Motor neuron (in vitro differentiated cells): Measurements from ENCODE around the gene FBL. TPM values are rescaled to one million over a fixed set of nuclear protein-coding genes. Genes with fewer than 3 reads are reported as not detected.
"Not testable (repeated sequence)": the region's sequence is repeated elsewhere in the genome, so short reads cannot be mapped to it uniquely, and the experiment has no call there.

ENCODE experiments used
- ATAC-seq, 8 experiments: fragments of 200-7000 bp; cut with Tn5 transposase; replicated peaks in 6 of 8; 2 replicates each; pipeline ENCODE4 v1.8.0; 2021; ENCODE audit warnings: mild to moderate bottlenecking in 8 of 8, moderate library complexity in 8 of 8
- H3K27ac ChIP-seq, 2 donors: fragments of 250-450 bp; sonication (Bioruptor Pico); 2 replicates each; pipeline ENCODE4 v1.9.0; 2021; ENCODE audit warnings: antibody characterized with exemption in 2 of 2, mild to moderate bottlenecking in 2 of 2, moderate library complexity in 1 of 2
- H3K4me1 ChIP-seq, 2 donors: fragments of 250-450 bp; sonication (Bioruptor Pico); replicated peaks in 1 of 2; 2 replicates each; pipeline ENCODE4 v1.6.1; 2021; ENCODE audit warnings: antibody characterized with exemption in 2 of 2, mild to moderate bottlenecking in 2 of 2, moderate library complexity in 1 of 2
- H3K4me3 ChIP-seq, 5 donors: fragments of 250-450 bp; sonication (Bioruptor Pico); 2 replicates each; pipeline ENCODE4 v1.9.0; 2021; ENCODE audit warnings: antibody characterized with exemption in 5 of 5, mild to moderate bottlenecking in 5 of 5, moderate library complexity in 4 of 5
- WGBS, 10 experiments: fragments of 450-650 bp; shearing (Covaris generic); methylation state at CpG; one replicate each; pipeline ENCODE4 v1.0.0; 2022; 5-methylcytosine and 5-hydroxymethylcytosine counted together
- in situ Hi-C, 9 experiments: fragments of 400-800 bp; cut with MboI; loops; one replicate each; pipeline ENCODE4 v1.15.0; 2021; ENCODE audit warnings: low sequenced_read_pairs in 9 of 9, low pct_unique_long_range_greater_than_20kb in 2 of 9; ENCODE audit not compliant: unreplicated experiment in 9 of 9
- total RNA-seq, 8 experiments: library from RNA; unstranded; fragments of 300-600 nt; gene quantifications; 2 replicates each; pipeline versions ENCODE4 v1.2.3 to v1.2.4, GENCODE V29; 2022

Gene FBL
- total RNA-seq, 8 experiments from 2014 or later: 67.4 to 311 (median 110) TPM

GRCh38 chr19:39824143-39825092 lies 21.8 kb downstream of the FBL start:
- peak; percentile 88 to 97 (median 96) for ATAC-seq
- Histone ChIP-seq H3K4me3 (peak overlapping the region; percentile 48 to 89 (median 61)), H3K27ac (peak overlapping the region; percentile 30 to 43), H3K4me1 (peaks cover 13 to 14% of the 10 kb centered on the region in 2 donors)
- WGBS, 10 experiments: 0 to 35% (median 9%) methylated on average over 4 to 28 of the region's 47 CpGs; no CpG with 5 or more reads in 2 of the 10 experiments
- in situ Hi-C loops: loop anchor here in 1 of 9 experiments (25.0 kb wide), 2 partner anchors 138 to 287 kb away; partner anchors contain the start of genes EID2, EID2B and PSMC4

GRCh38 chr19:39823686-39824085 lies 22.5 kb downstream of the FBL start:
- Histone ChIP-seq H3K4me1 (peaks cover 13 to 14% of the 10 kb centered on the region in 2 donors), H3K27ac (peak overlapping the region; percentile 14 to 43), H3K4me3 (peak overlapping the region; percentile 48 to 89 (median 61))
- in situ Hi-C loops: loop anchor here in 1 of 9 experiments (25.0 kb wide), 1 partner anchor 139 kb away; the partner anchor contains the start of gene PSMC4
- 5 to 40% (median 23%) methylated on average over 1 to 3 of the region's 7 CpGs; no CpG with 5 or more reads in 6 of the 10 experiments for WGBS, 10 experiments
- peak in 3 of 8 experiments; percentile 1 to 15 (median 14) for ATAC-seq

- ATAC-seq: no peak
- Histone ChIP-seq H3K4me3 (no peak overlapping the region), H3K4me1 (peaks cover 13 to 14% of the 10 kb centered on the region in 2 donors), H3K27ac (no peak overlapping the region)
- in situ Hi-C loops: loop anchor here in 1 of 9 experiments (25.0 kb wide), 1 partner anchor 142 kb away; the partner anchor contains the start of gene PSMC4
- 74 to 97% (median 84%) methylated on average over 1 to 6 of the region's 6 CpGs for WGBS, 10 experiments
These were observed 25.5 kb downstream of the FBL start for GRCh38 chr19:39820696-39821095.

- ATAC-seq: no peak
- Histone ChIP-seq H3K4me1 (peaks cover 10 to 11% of the 10 kb centered on the region in 2 donors), H3K4me3 (no peak overlapping the region), H3K27ac (no peak overlapping the region)
- 60 to 100% (median 85%) methylated on average over 1 to 3 of the region's 3 CpGs; no CpG with 5 or more reads in 2 of the 10 experiments for WGBS, 10 experiments
- in situ Hi-C loops: loop anchor here in 1 of 9 experiments (25.0 kb wide), 1 partner anchor 143 kb away; the partner anchor contains the start of gene PSMC4
These were observed 26.4 kb downstream of the FBL start for GRCh38 chr19:39819786-39820185.

- in situ Hi-C loops: loop anchor here in 1 of 9 experiments (25.0 kb wide), 1 partner anchor 144 kb away; the partner anchor contains the start of gene PSMC4
- WGBS, 10 experiments: 57 to 100% (median 90%) methylated on average over 1 to 4 of the region's 4 CpGs; no CpG with 5 or more reads in 6 of the 10 experiments
- Histone ChIP-seq H3K4me1 (peaks cover 9% of the 10 kb centered on the region in 2 donors), H3K27ac (no peak overlapping the region), H3K4me3 (no peak overlapping the region)
- no peak for ATAC-seq
These were observed 27.5 kb downstream of the FBL start for GRCh38 chr19:39818626-39819097.

GRCh38 chr19:39817888-39818561 lies 28.2 kb downstream of the FBL start:
- no peak overlapping the region for H3K4me3 ChIP-seq
- WGBS, 10 experiments: 31 to 100% (median 89%) methylated on average over 1 to 7 of the region's 12 CpGs; no CpG with 5 or more reads in 2 of the 10 experiments
- in situ Hi-C loops: loop anchor here in 1 of 9 experiments (25.0 kb wide), 1 partner anchor 144 kb away; the partner anchor contains the start of gene PSMC4
- no peak overlapping the region for H3K27ac ChIP-seq
- H3K4me1 ChIP-seq: peaks cover 3 to 7% of the 10 kb centered on the region in 2 donors
- no peak for ATAC-seq

GRCh38 chr19:39816287-39817048 lies 29.7 kb downstream of the FBL start:
- Histone ChIP-seq H3K4me1 (no peaks in the 10 kb centered on the region), H3K27ac (no peak overlapping the region), H3K4me3 (no peak overlapping the region)
- no peak for ATAC-seq
- 67 to 100% (median 89%) methylated on average over 1 to 5 of the region's 5 CpGs for WGBS, 10 experiments
- in situ Hi-C loops: loop anchor here in 1 of 9 experiments (25.0 kb wide), 1 partner anchor 146 kb away; the partner anchor contains the start of gene PSMC4

GRCh38 chr19:39814595-39814994 lies 31.6 kb downstream of the FBL start:
- no peak for ATAC-seq
- no peak overlapping the region for H3K27ac ChIP-seq
- no peaks in the 10 kb centered on the region for H3K4me1 ChIP-seq
- no peak overlapping the region for H3K4me3 ChIP-seq
- in situ Hi-C loops: loop anchor here in 1 of 9 experiments (25.0 kb wide), 1 partner anchor 148 kb away; the partner anchor contains the start of gene PSMC4
- 14 to 100% (median 87%) methylated on average over 1 to 3 of the region's 3 CpGs; no CpG with 5 or more reads in 2 of the 10 experiments for WGBS, 10 experiments

- H3K4me1 ChIP-seq, H3K4me3 ChIP-seq, ATAC-seq, H3K27ac ChIP-seq: not testable (repeated sequence)
- WGBS, 10 experiments: 90 to 100% (median 96%) methylated on average over 1 to 6 of the region's 6 CpGs; no CpG with 5 or more reads in 2 of the 10 experiments
- in situ Hi-C loops: loop anchor here in 1 of 9 experiments (25.0 kb wide), 1 partner anchor 148 kb away; the partner anchor contains the start of gene PSMC4
These were observed 32.1 kb downstream of the FBL start for GRCh38 chr19:39814111-39814510.

GRCh38 chr19:39813264-39813993 lies 32.8 kb downstream of the FBL start:
- 47 to 87% (median 72%) methylated on average over 3 to 9 of the region's 9 CpGs; no CpG with 5 or more reads in 1 of the 10 experiments for WGBS, 10 experiments

GRCh38 chr19:39811064-39811463 lies 35.1 kb downstream of the FBL start:
- 39 to 100% (median 85%) methylated on average over 1 to 4 of the region's 4 CpGs; no CpG with 5 or more reads in 2 of the 10 experiments for WGBS, 10 experiments
- H3K27ac ChIP-seq: no peak overlapping the region
- in situ Hi-C loops: loop anchor here in 1 of 9 experiments (25.0 kb wide), 1 partner anchor 151 kb away; the partner anchor contains the start of gene PSMC4
- no peak overlapping the region for H3K4me3 ChIP-seq
- H3K4me1 ChIP-seq: no peaks in the 10 kb centered on the region
- ATAC-seq: no peak

More at GRCh38 chr19:39813264-39813993, 32.8 kb downstream of the FBL start:
- ATAC-seq: peak in 1 of 8 experiments; percentile 71
- Histone ChIP-seq H3K4me3 (no peak overlapping the region), H3K27ac (no peak overlapping the region), H3K4me1 (no peaks in the 10 kb centered on the region)
- in situ Hi-C loops: loop anchor here in 1 of 9 experiments (25.0 kb wide), 1 partner anchor 149 kb away; the partner anchor contains the start of gene PSMC4
